H1 (cell line): ENCODE results near the gene RAB3A. TPM values are rescaled to one million over a fixed set of nuclear protein-coding genes. Genes with fewer than 3 reads are reported as not detected.

Source experiments
- CTCF ChIA-PET: fragments of 300-600 bp; sonication (Branson Sonifier 250); formaldehyde crosslinking; loops from one replicate; lab custom pipeline; 2021; ENCODE audit not compliant: partially characterized antibody; lab: Charles Lee
- POLR2A ChIA-PET: fragments of 300-600 bp; sonication (Branson Sonifier 250); formaldehyde crosslinking; loops from one replicate; lab custom pipeline; 2021; ENCODE audit warnings: inconsistent platforms; ENCODE audit not compliant: partially characterized antibody; lab: Charles Lee
- DNase-seq, 2 experiments: peaks; one replicate each; pipeline versions ENCODE4 v3.0.0 to v3.0.0-alpha.2; 2010 to 2022; ENCODE audit warnings: low spot score in 2 of 2, low read depth in 1 of 2, mixed read lengths in 1 of 2
- FAIRE-seq: peaks from 2 replicates; lab custom pipeline; 2011; peaks lifted over from hg19 to GRCh38; lab: Jason Lieb, UNC
- H2AFZ ChIP-seq: 2 replicates; pipeline ENCODE4 v1.8.1; 2012; ENCODE audit warnings: low read length, inconsistent platforms
- H2AK5ac ChIP-seq: 2 replicates; pipeline ENCODE4 v1.6.1; 2013; ENCODE audit warnings: low read depth, low read length
- H2BK120ac ChIP-seq: replicated peaks from 2 replicates; pipeline ENCODE3; 2013; ENCODE audit warnings: low read depth, low read length, inconsistent platforms
- H2BK12ac ChIP-seq: 2 replicates; pipeline ENCODE4 v1.6.1; 2013; ENCODE audit warnings: low read depth, low read length
- H2BK15ac ChIP-seq: 2 replicates; pipeline ENCODE4 v1.6.1; 2013; ENCODE audit warnings: low read length
- H2BK20ac ChIP-seq: 2 replicates; pipeline ENCODE4 v1.6.1; 2013; ENCODE audit warnings: low read length
- H2BK5ac ChIP-seq: 2 replicates; pipeline ENCODE4 v1.6.1; 2013; ENCODE audit warnings: low read depth, low read length
- H3K14ac ChIP-seq: 2 replicates; pipeline ENCODE4 v1.6.1; 2013; ENCODE audit warnings: inconsistent platforms; ENCODE audit not compliant: insufficient read length
- H3K18ac ChIP-seq: 2 replicates; pipeline ENCODE4 v1.6.1; 2013; ENCODE audit warnings: low read length; ENCODE audit errors: extremely low read depth
- H3K23ac ChIP-seq: 2 replicates; pipeline ENCODE4 v1.6.1; 2013; ENCODE audit warnings: inconsistent platforms; ENCODE audit not compliant: insufficient read length
- H3K23me2 ChIP-seq: 2 replicates; pipeline ENCODE4 v1.6.1; 2013; ENCODE audit warnings: low read depth, low read length
- H3K27ac ChIP-seq: 2 replicates; pipeline ENCODE4 v1.6.1; 2011; ENCODE audit warnings: low read depth, low read length, inconsistent platforms
- H3K27me3 ChIP-seq, 4 experiments: replicated peaks in 1 of 4; 1 replicate in 1 of 4; 2 replicates in 3 of 4; pipeline versions ENCODE4 v1.6.1 to v1.8.1; 2011 to 2013; ENCODE audit warnings: low read length in 3 of 4, mild to moderate bottlenecking in 3 of 4, inconsistent platforms in 2 of 4, mixed read lengths in 2 of 4, moderate library complexity in 1 of 4; ENCODE audit not compliant: control insufficient read depth in 3 of 4, insufficient read depth in 3 of 4; ENCODE audit errors: extremely low read depth in 1 of 4
- H3K36me3 ChIP-seq, 4 experiments: 2 replicates each; pipeline versions ENCODE4 v1.6.1 to v1.8.1; 2011 to 2013; ENCODE audit warnings: mild to moderate bottlenecking in 4 of 4, low read length in 3 of 4, moderate library complexity in 2 of 4, control low read depth in 1 of 4, inconsistent platforms in 1 of 4; ENCODE audit not compliant: insufficient read depth in 4 of 4, control insufficient read depth in 2 of 4
- H3K4ac ChIP-seq: replicated peaks from 2 replicates; pipeline ENCODE3; 2013; ENCODE audit warnings: low read length, low read depth, mixed read lengths, inconsistent platforms; ENCODE audit not compliant: insufficient read length
- H3K4me1 ChIP-seq, 4 experiments: replicated peaks in 1 of 4; 1 replicate in 1 of 4; 2 replicates in 3 of 4; pipeline versions ENCODE4 v1.6.1 to v1.8.1; 2011 to 2013; ENCODE audit warnings: low read length in 3 of 4, inconsistent platforms in 2 of 4, mixed read lengths in 1 of 4; ENCODE audit not compliant: insufficient read depth in 4 of 4, control insufficient read depth in 3 of 4
- H3K4me2 ChIP-seq, 2 experiments: 2 replicates each; pipeline versions ENCODE4 v1.6.1 to v1.8.1; 2011 to 2013; ENCODE audit warnings: low read depth in 2 of 2, low read length in 2 of 2, control low read depth in 1 of 2, inconsistent platforms in 1 of 2, mild to moderate bottlenecking in 1 of 2; ENCODE audit not compliant: insufficient read depth in 1 of 2
- H3K4me3 ChIP-seq, 4 experiments: fragments of 200-600, 300-600 bp in 1 of 4; sonication (generic), shearing (Covaris generic), sonication (Bioruptor Twin) in 1 of 4; 2 replicates each; pipeline versions ENCODE4 v1.5.1 to v1.8.1; 2011 to 2016; ENCODE audit warnings: low read length in 4 of 4, low read depth in 3 of 4, control low read depth in 2 of 4, inconsistent platforms in 2 of 4, mild to moderate bottlenecking in 2 of 4, mixed read lengths in 1 of 4, moderate library complexity in 1 of 4; ENCODE audit not compliant: insufficient read depth in 2 of 4; ENCODE audit errors: extremely low read depth in 1 of 4
- H3K56ac ChIP-seq: replicated peaks from 2 replicates; pipeline ENCODE3; 2013; ENCODE audit warnings: low read depth, mild to moderate bottlenecking, mixed read lengths, low read length, inconsistent platforms; ENCODE audit not compliant: insufficient read length
- H3K79me1 ChIP-seq: 2 replicates; pipeline ENCODE4 v1.6.1; 2013; ENCODE audit warnings: low read depth, low read length, control low read depth
- H3K79me2 ChIP-seq, 2 experiments: 2 replicates each; pipeline versions ENCODE4 v1.6.1 to v1.8.1; 2012 to 2013; ENCODE audit warnings: low read length in 2 of 2, mild to moderate bottlenecking in 2 of 2, inconsistent platforms in 1 of 2; ENCODE audit not compliant: insufficient read depth in 2 of 2, control insufficient read depth in 1 of 2
- H3K9ac ChIP-seq, 4 experiments: replicated peaks in 1 of 4; 1 replicate in 1 of 4; 2 replicates in 3 of 4; pipeline versions ENCODE4 v1.6.1 to v1.8.1; 2011 to 2013; ENCODE audit warnings: low read depth in 3 of 4, low read length in 3 of 4, control low read depth in 2 of 4, mild to moderate bottlenecking in 2 of 4, moderate library complexity in 2 of 4, inconsistent platforms in 1 of 4; ENCODE audit errors: extremely low read depth in 1 of 4
- H3K9me3 ChIP-seq, 2 experiments: 2 replicates each; pipeline versions ENCODE4 v1.6.1 to v1.8.1; 2012 to 2013; ENCODE audit warnings: mild to moderate bottlenecking in 2 of 2, moderate library complexity in 2 of 2, control low read depth in 1 of 2, inconsistent platforms in 1 of 2, low read depth in 1 of 2, low read length in 1 of 2, mixed read lengths in 1 of 2; ENCODE audit not compliant: insufficient read depth in 2 of 2
- H4K20me1 ChIP-seq, 2 experiments: replicated peaks in 1 of 2; 2 replicates each; pipeline versions ENCODE3 to v1.8.1; 2011 to 2013; ENCODE audit warnings: inconsistent platforms in 2 of 2, low read length in 2 of 2, mild to moderate bottlenecking in 1 of 2; ENCODE audit not compliant: insufficient read depth in 2 of 2, control insufficient read depth in 1 of 2
- H4K5ac ChIP-seq: 2 replicates; pipeline ENCODE4 v1.6.1; 2013; ENCODE audit warnings: low read length, low read depth, mixed read lengths, inconsistent platforms; ENCODE audit not compliant: insufficient read length
- H4K8ac ChIP-seq: 2 replicates; pipeline ENCODE4 v1.8.0; 2013; ENCODE audit warnings: mild to moderate bottlenecking, moderate library complexity, low read length, inconsistent platforms; ENCODE audit not compliant: insufficient read depth; ENCODE audit errors: extremely low read depth
- H4K91ac ChIP-seq: replicated peaks from 2 replicates; pipeline ENCODE3; 2013; ENCODE audit warnings: low read length, mixed read lengths, inconsistent platforms; ENCODE audit not compliant: insufficient read length
- CBX8 ChIP-seq: fragments of 300-800, 300-1000 bp; sonication (generic); IDR thresholded peaks from 2 replicates; pipeline ENCODE4 v1.7.1; 2016; ENCODE audit warnings: low read depth, low read length, borderline replicate concordance
- EGR1 ChIP-seq: IDR thresholded peaks from 2 replicates; pipeline ENCODE4 v1.6.1; 2011; ENCODE audit warnings: low read depth, low read length, borderline replicate concordance
- JUND ChIP-seq: IDR thresholded peaks from 2 replicates; pipeline ENCODE4 v1.6.1; 2011; ENCODE audit warnings: mild to moderate bottlenecking, improper control_type of control experiment, low read length
- SIX5 ChIP-seq: IDR thresholded peaks from 2 replicates; pipeline ENCODE4 v1.6.1; 2011; ENCODE audit warnings: mild to moderate bottlenecking, low read depth, low read length
- WGBS, 2 experiments: shearing (Covaris generic) in 1 of 2; methylation state at CpG; one replicate each; pipeline versions ENCODE4 v1.1.6 to v1.1.7; 2013 to 2015; ENCODE audit warnings: low lambda C conversion rate in 2 of 2, mixed read lengths in 2 of 2, inconsistent platforms in 1 of 2, low coverage in 1 of 2, missing lambda C conversion rate in 1 of 2; ENCODE audit not compliant: insufficient replicate concordance in 2 of 2, insufficient coverage in 1 of 2, insufficient read length in 1 of 2; ENCODE audit errors: extremely low coverage in 1 of 2, missing lambda C conversion rate in 1 of 2; 5-methylcytosine and 5-hydroxymethylcytosine counted together
- polyA plus RNA-seq, 7 experiments: library from polyadenylated mRNA; depleted of rRNA in 3 of 7; stranded (reverse) in 5 of 7; unstranded in 2 of 7; fragments of >200 nt in 5 of 7; fragments of 200-250 nt in 2 of 7; gene quantifications; 1 replicate in 5 of 7; 2 replicates in 1 of 7; 4 replicates in 1 of 7; pipeline versions ENCODE4 v1.2.1 to v1.2.3, GENCODE V29; 2011 to 2013; ENCODE audit warnings: missing spikeins in 2 of 7, mixed read lengths in 2 of 7
- total RNA-seq: library from RNA; stranded (reverse); fragmentation: NEBNext Ultra II Directional; extraction: Animal tissue kit (Norgen Biotek cat#: 25700); gene quantifications from 2 replicates; pipeline ENCODE4 v1.2.1, GENCODE V29; 2021
- TF ChIP-seq, protein P1 (sequence below): IDR thresholded peaks from 2 replicates; pipeline ENCODE4 v1.6.1; 2012; ENCODE audit warnings: low read length, inconsistent platforms

Gene RAB3A
- total and polyA plus RNA-seq, 2 of the 8 experiments (the other 6 are each of a cell fraction or from before 2014, with no cell fraction given) = 13.6 to 14.2 TPM

DNA sequence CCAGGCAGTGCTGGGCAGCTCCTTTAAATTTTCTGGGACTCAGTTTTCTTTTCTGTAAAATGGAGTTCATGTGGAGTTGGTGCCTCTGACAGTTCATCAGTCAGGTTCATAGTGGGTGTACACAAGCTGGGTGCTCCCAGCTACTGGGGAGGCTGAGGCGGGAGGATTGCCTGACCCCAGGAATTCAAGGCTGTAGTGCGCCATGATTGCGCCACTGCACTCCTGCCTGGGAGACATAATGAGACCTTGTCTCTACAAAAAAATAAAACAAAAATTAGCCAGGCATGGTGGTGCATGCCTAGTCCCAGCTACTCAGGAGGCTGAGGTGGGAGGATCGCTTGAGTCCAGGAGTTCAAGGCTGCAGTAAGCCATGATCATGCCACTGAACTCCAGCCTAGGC lies 49.3 kb upstream of the RAB3A start:
- no peak overlapping the region for H3K9ac ChIP-seq
- no peak overlapping the region for H2BK5ac ChIP-seq
- no peak overlapping the region for H2BK20ac ChIP-seq
- H2BK120ac ChIP-seq = no peak overlapping the region
- H3K56ac ChIP-seq = no peak overlapping the region
- H3K23ac ChIP-seq = no peak overlapping the region
- no peak overlapping the region for H3K27ac ChIP-seq
- H4K8ac ChIP-seq = no peak overlapping the region
- H3K4me1 ChIP-seq = peaks cover 5 to 16% (median 12%) of the 10 kb centered on the region in 4 experiments
- no peaks in the 10 kb centered on the region for H4K20me1 ChIP-seq
- H3K9me3 ChIP-seq = no peaks in the 10 kb centered on the region
- H3K4ac ChIP-seq = no peak overlapping the region
- H2BK12ac ChIP-seq = peak overlapping the region; percentile 39; the same call in 1 of the 2 replicates
- no peaks in the 10 kb centered on the region for H3K23me2 ChIP-seq
- H3K4me3 ChIP-seq = no peak overlapping the region
- no peak overlapping the region for H3K14ac ChIP-seq
- CTCF ChIA-PET = interaction anchor here (0.6 to 18.7 kb wide), 28 partner anchors 8 to 315 kb away, joined by 3 to 305 read pairs (median 12); partner anchors contain the start of genes IQCN, JUND, PDE4C and RAB3A
- H4K5ac ChIP-seq = no peak overlapping the region
- no peak for TF ChIP-seq JUND
- TF ChIP-seq SIX5 = no peak
- no peak for TF ChIP-seq CBX8
- TF ChIP-seq, protein P1, sequence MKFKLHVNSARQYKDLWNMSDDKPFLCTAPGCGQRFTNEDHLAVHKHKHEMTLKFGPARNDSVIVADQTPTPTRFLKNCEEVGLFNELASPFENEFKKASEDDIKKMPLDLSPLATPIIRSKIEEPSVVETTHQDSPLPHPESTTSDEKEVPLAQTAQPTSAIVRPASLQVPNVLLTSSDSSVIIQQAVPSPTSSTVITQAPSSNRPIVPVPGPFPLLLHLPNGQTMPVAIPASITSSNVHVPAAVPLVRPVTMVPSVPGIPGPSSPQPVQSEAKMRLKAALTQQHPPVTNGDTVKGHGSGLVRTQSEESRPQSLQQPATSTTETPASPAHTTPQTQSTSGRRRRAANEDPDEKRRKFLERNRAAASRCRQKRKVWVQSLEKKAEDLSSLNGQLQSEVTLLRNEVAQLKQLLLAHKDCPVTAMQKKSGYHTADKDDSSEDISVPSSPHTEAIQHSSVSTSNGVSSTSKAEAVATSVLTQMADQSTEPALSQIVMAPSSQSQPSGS = no peak
- TF ChIP-seq EGR1 = no peak
- TF ChIP-seq, all 59 proteins: peak for 0
- Histone ChIP-seq H3K27me3 (peaks cover 0 to 3% (median 0%) of the 10 kb centered on the region in 4 experiments; a peak in 3 of 7 replicates), H2AK5ac (no peak overlapping the region), H2AFZ (no peak overlapping the region), H2BK15ac (no peak overlapping the region), H3K79me1 (no peaks in the 10 kb centered on the region), H3K18ac (no peak overlapping the region), H3K79me2 (no peaks in the 10 kb centered on the region), H3K36me3 (no peaks in the 10 kb centered on the region), H3K4me2 (no peak overlapping the region), H4K91ac (no peak overlapping the region)
- FAIRE-seq (no peak), DNase-seq (no peak)
- WGBS, 2 experiments = 88% methylated on average over 4 of the region's 4 CpGs; no CpG with 5 or more reads in 1 of the 2 experiments
- POLR2A ChIA-PET = interaction anchor here (0.5 to 7.4 kb wide), 10 partner anchors 17 to 69 kb away, joined by 3 to 65 read pairs (median 4); partner anchors contain the start of genes JUND, MPV17L2 and RAB3A
